Neuronal stem cell (in vitro differentiated cells): ENCODE measurements around the gene DTX1.
A peak's percentile ranks its signal among the peaks of the same experiment; 100 is the strongest.
"Not testable (repeated sequence)": the region's sequence is repeated elsewhere in the genome, so short reads cannot be mapped to it uniquely, and the experiment has no call there.

ENCODE experiments used
- DNase-seq: peaks from one replicate; pipeline ENCODE4 v3.0.0-alpha.2; 2013; ENCODE audit warnings: low spot score
- H2AFZ ChIP-seq: one replicate; pipeline ENCODE4 v1.6.1; 2013; ENCODE audit warnings: mild to moderate bottlenecking, low read length, inconsistent platforms
- H2AK5ac ChIP-seq: 2 replicates; pipeline ENCODE4 v1.6.1; 2013; ENCODE audit warnings: low read depth, mild to moderate bottlenecking, inconsistent platforms, low read length, moderate library complexity, mixed read lengths
- H2BK120ac ChIP-seq: 2 replicates; pipeline ENCODE4 v1.6.1; 2013; ENCODE audit warnings: low read depth, mild to moderate bottlenecking, inconsistent platforms, low read length, moderate library complexity, mixed read lengths
- H2BK12ac ChIP-seq: one replicate; pipeline ENCODE4 v1.6.1; 2013; ENCODE audit warnings: low read length, inconsistent platforms
- H2BK15ac ChIP-seq: 2 replicates; pipeline ENCODE4 v1.6.1; 2013; ENCODE audit warnings: mild to moderate bottlenecking, low read length, inconsistent platforms, mixed read lengths
- H2BK5ac ChIP-seq: one replicate; pipeline ENCODE4 v1.6.1; 2013; ENCODE audit warnings: inconsistent platforms, mild to moderate bottlenecking, low read length, moderate library complexity
- H3K14ac ChIP-seq: one replicate; pipeline ENCODE4 v1.6.1; 2013; ENCODE audit warnings: low read length, inconsistent platforms
- H3K18ac ChIP-seq: 2 replicates; pipeline ENCODE4 v1.6.1; 2013; ENCODE audit warnings: low read length, inconsistent platforms
- H3K23ac ChIP-seq: 2 replicates; pipeline ENCODE4 v1.6.1; 2013; ENCODE audit warnings: low read depth, mild to moderate bottlenecking, mixed read lengths, low read length, inconsistent platforms; ENCODE audit not compliant: poor library complexity
- H3K27ac ChIP-seq: replicated peaks from 3 replicates; pipeline ENCODE4 v1.5.1; 2013; ENCODE audit warnings: low read length, inconsistent platforms
- H3K27me3 ChIP-seq, 3 experiments: 2 replicates each; pipeline ENCODE4 v1.6.1; 2013; ENCODE audit warnings: low read length in 3 of 3, mild to moderate bottlenecking in 2 of 3, inconsistent platforms in 1 of 3, low read depth in 1 of 3, mixed read lengths in 1 of 3, moderate library complexity in 1 of 3; ENCODE audit not compliant: control insufficient read depth in 3 of 3, insufficient read depth in 3 of 3
- H3K36me3 ChIP-seq, 2 donors: replicated peaks in 1 of 2; 2 replicates each; pipeline ENCODE4 v1.6.1; 2013; ENCODE audit warnings: low read length in 2 of 2; ENCODE audit not compliant: control insufficient read depth in 2 of 2, insufficient read depth in 2 of 2
- H3K4ac ChIP-seq: 2 replicates; pipeline ENCODE4 v1.6.1; 2013; ENCODE audit warnings: inconsistent platforms, mild to moderate bottlenecking, low read length, moderate library complexity
- H3K4me1 ChIP-seq, 2 donors: 1 replicate in 1 of 2; 2 replicates in 1 of 2; pipeline ENCODE4 v1.6.1; 2013; ENCODE audit warnings: low read length in 2 of 2, low read depth in 1 of 2; ENCODE audit not compliant: control insufficient read depth in 2 of 2, insufficient read depth in 1 of 2
- H3K4me2 ChIP-seq: one replicate; pipeline ENCODE4 v1.6.1; 2013; ENCODE audit warnings: mild to moderate bottlenecking, low read length, inconsistent platforms; ENCODE audit not compliant: insufficient read depth, poor library complexity, severe bottlenecking
- H3K4me3 ChIP-seq, 2 donors: 2 replicates each; pipeline ENCODE4 v1.5.1; 2013; ENCODE audit warnings: low read length in 2 of 2, mild to moderate bottlenecking in 2 of 2, inconsistent platforms in 1 of 2, moderate library complexity in 1 of 2
- H3K79me1 ChIP-seq: one replicate; pipeline ENCODE4 v1.6.1; 2013; ENCODE audit warnings: low read depth, mild to moderate bottlenecking, inconsistent platforms, low read length, moderate library complexity
- H3K9ac ChIP-seq: one replicate; pipeline ENCODE4 v1.6.1; 2013; ENCODE audit warnings: mild to moderate bottlenecking, low read depth, low read length, inconsistent platforms; ENCODE audit not compliant: poor library complexity
- H3K9me3 ChIP-seq, 2 donors: replicated peaks in 1 of 2; 2 replicates each; pipeline versions ENCODE3 to v1.6.1; 2013; ENCODE audit warnings: low read length in 2 of 2, mild to moderate bottlenecking in 2 of 2, inconsistent platforms in 1 of 2, low read depth in 1 of 2, mixed read lengths in 1 of 2, moderate library complexity in 1 of 2; ENCODE audit not compliant: control insufficient read depth in 2 of 2, insufficient read depth in 1 of 2
- H4K8ac ChIP-seq: one replicate; pipeline ENCODE4 v1.6.1; 2013; ENCODE audit warnings: low read depth, mild to moderate bottlenecking, inconsistent platforms, low read length, moderate library complexity
- H4K91ac ChIP-seq: one replicate; pipeline ENCODE4 v1.6.1; 2013; ENCODE audit warnings: low read length, low read depth, mild to moderate bottlenecking, inconsistent platforms; ENCODE audit not compliant: poor library complexity
- WGBS, 2 donors: extraction: QIAGEN DNeasy Blood & Tissue Kit; methylation state at CpG; one replicate each; pipeline ENCODE4 v1.1.7; 2013; ENCODE audit warnings: missing lambda C conversion rate in 2 of 2, mixed read lengths in 1 of 2; ENCODE audit not compliant: insufficient read length in 2 of 2, insufficient replicate concordance in 1 of 2; ENCODE audit errors: extremely low coverage in 2 of 2; 5-methylcytosine and 5-hydroxymethylcytosine counted together

The DTX1 gene

GRCh38 chr12:113138826-113139225, 82.3 kb downstream of the DTX1 start:
- Histone ChIP-seq H3K14ac (no peak overlapping the region), H3K23ac (no peak overlapping the region), H3K9me3 (no peaks in the 10 kb centered on the region), H4K8ac (no peak overlapping the region), H3K36me3 (no peaks in the 10 kb centered on the region), H2BK15ac (no peak overlapping the region), H2BK5ac (no peak overlapping the region), H2BK12ac (no peak overlapping the region), H3K27ac (no peak overlapping the region), H3K9ac (no peak overlapping the region), H4K91ac (no peak overlapping the region), H3K4ac (no peak overlapping the region), H3K4me3 (no peak overlapping the region), H3K27me3 (peaks cover 3 to 51% (median 20%) of the 10 kb centered on the region in 3 experiments), H3K18ac (no peak overlapping the region), H3K4me2 (no peak overlapping the region), H3K4me1 (peaks cover 3 to 7% of the 10 kb centered on the region in 2 donors), H2AK5ac (no peak overlapping the region), H2BK120ac (no peak overlapping the region), H3K79me1 (no peaks in the 10 kb centered on the region), H2AFZ (no peak overlapping the region)
- no CpG with 5 or more reads among the region's 3 CpGs for WGBS, 2 donors
- DNase-seq: no peak

DNA sequence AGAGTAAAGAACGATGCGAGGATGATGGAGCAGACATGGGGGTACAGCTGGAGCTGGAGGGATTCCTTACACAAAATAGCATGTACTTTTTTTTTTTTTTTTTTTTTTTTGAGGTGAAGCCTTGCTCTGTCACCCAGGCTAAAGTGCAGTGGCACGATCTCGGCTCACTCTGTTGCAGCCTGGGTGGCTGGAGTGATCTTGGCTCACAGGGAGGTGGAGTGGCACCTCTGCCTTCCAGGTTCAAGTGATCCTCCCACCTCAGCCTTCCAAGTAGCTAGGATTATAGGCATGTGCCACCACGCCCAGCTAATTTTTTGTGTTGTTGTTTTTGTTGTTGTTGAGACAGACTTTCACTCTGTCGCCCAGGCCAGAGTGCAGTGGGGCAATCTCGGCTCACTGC, 84.2 kb downstream of the DTX1 start:
- Histone ChIP-seq H3K9me3 (no peaks in the 10 kb centered on the region), H3K4me3 (no peak overlapping the region), H3K79me1 (no peaks in the 10 kb centered on the region), H2BK15ac (no peak overlapping the region), H3K18ac (no peak overlapping the region), H2BK5ac (no peak overlapping the region), H3K36me3 (no peaks in the 10 kb centered on the region), H3K23ac (no peak overlapping the region), H3K9ac (no peak overlapping the region), H2BK12ac (no peak overlapping the region), H3K4me2 (no peak overlapping the region), H3K4ac (no peak overlapping the region), H3K27ac (no peak overlapping the region), H2AFZ (no peak overlapping the region), H3K14ac (no peak overlapping the region), H2BK120ac (no peak overlapping the region), H3K4me1 (peaks cover 3 to 4% of the 10 kb centered on the region in 2 donors), H2AK5ac (no peak overlapping the region), H4K91ac (no peak overlapping the region), H4K8ac (no peak overlapping the region), H3K27me3 (peaks cover 0 to 34% (median 6%) of the 10 kb centered on the region in 3 experiments)
- no peak for DNase-seq
- WGBS, 2 donors: no CpG with 5 or more reads among the region's 7 CpGs

- not testable (repeated sequence) for H3K4ac ChIP-seq, DNase-seq, H4K91ac ChIP-seq, H2BK12ac ChIP-seq, H2BK120ac ChIP-seq, H3K4me3 ChIP-seq, H3K4me2 ChIP-seq, H3K18ac ChIP-seq, H3K36me3 ChIP-seq, H3K9me3 ChIP-seq, H3K23ac ChIP-seq, H2AFZ ChIP-seq, H4K8ac ChIP-seq, H3K27ac ChIP-seq, H3K14ac ChIP-seq, H3K9ac ChIP-seq, H2AK5ac ChIP-seq, H2BK5ac ChIP-seq, H3K4me1 ChIP-seq, H3K79me1 ChIP-seq
- H2BK15ac ChIP-seq: peak overlapping the region; percentile 2
- WGBS, 2 donors: no CpG with 5 or more reads among the region's 3 CpGs
- H3K27me3 ChIP-seq: peaks cover 0 to 24% (median 2%) of the 10 kb centered on the region in 3 experiments
Measured at GRCh38 chr12:113141716-113142115, 85.2 kb downstream of the DTX1 start.

- Histone ChIP-seq H3K9ac (no peak overlapping the region), H2AK5ac (peak overlapping the region; percentile 13), H4K8ac (no peak overlapping the region), H3K4me1 (peaks cover 0 to 3% of the 10 kb centered on the region in 2 donors), H2AFZ (no peak overlapping the region), H3K27me3 (peaks cover 0 to 19% (median 2%) of the 10 kb centered on the region in 3 experiments), H3K36me3 (no peaks in the 10 kb centered on the region), H3K14ac (no peak overlapping the region), H3K18ac (no peak overlapping the region), H3K4me3 (no peak overlapping the region), H4K91ac (no peak overlapping the region), H2BK12ac (no peak overlapping the region), H3K9me3 (no peaks in the 10 kb centered on the region), H2BK5ac (no peak overlapping the region), H3K27ac (no peak overlapping the region), H2BK15ac (peak overlapping the region; percentile 8), H3K79me1 (no peaks in the 10 kb centered on the region), H2BK120ac (no peak overlapping the region), H3K23ac (no peak overlapping the region), H3K4me2 (no peak overlapping the region), H3K4ac (peak overlapping the region; percentile 54)
- no CpG with 5 or more reads among the region's 17 CpGs for WGBS, 2 donors
- DNase-seq: no peak
Measured at GRCh38 chr12:113142173-113142885, 85.8 kb downstream of the DTX1 start.
